MCF 10A (cell line): ENCODE measurements around the gene NELFA. TPM values are rescaled to one million over a fixed set of nuclear protein-coding genes. Genes with fewer than 3 reads are reported as not detected.

Experiments
- BruUV-seq: library from RNA; stranded (reverse); fragments of 400-500 nt; replicated peaks from 2 replicates; lab custom pipeline; 2021; lab: Mats Ljungman, UMichigan
- CTCF ChIA-PET: fragments of 300-600 bp; sonication (Branson Sonifier 250); formaldehyde crosslinking; extraction: SDS; loops from one replicate; lab custom pipeline; 2021; ENCODE audit warnings: antibody characterized with exemption, inconsistent platforms; lab: Yijun Ruan, JAX
- POLR2A ChIA-PET: fragments of 300-600, 350-650 bp; sonication (Branson Sonifier 250); formaldehyde crosslinking; extraction: SDS; loops from one replicate; lab custom pipeline; 2020; ENCODE audit warnings: antibody characterized with exemption, inconsistent platforms; lab: Yijun Ruan, JAX
- DNase-seq: peaks from one replicate; pipeline ENCODE4 v3.0.0-alpha.2; 2018; ENCODE audit not compliant: unreplicated experiment
- H3K27ac Mint-ChIP-seq: one replicate; pipeline ENCODE4 v1.8.0; 2022; ENCODE audit warnings: mild to moderate bottlenecking, low read depth, mixed read lengths; ENCODE audit not compliant: unreplicated experiment
- H3K27me3 Mint-ChIP-seq: one replicate; pipeline ENCODE4 v1.8.0; 2022; ENCODE audit warnings: mixed read lengths; ENCODE audit not compliant: insufficient read depth, unreplicated experiment
- H3K36me3 Mint-ChIP-seq: one replicate; pipeline ENCODE4 v1.8.0; 2022; ENCODE audit warnings: mild to moderate bottlenecking, moderate library complexity, mixed read lengths; ENCODE audit not compliant: insufficient read depth, unreplicated experiment
- H3K4me1 Mint-ChIP-seq: one replicate; pipeline ENCODE4 v1.8.0; 2022; ENCODE audit warnings: mixed read lengths; ENCODE audit not compliant: insufficient read depth, unreplicated experiment
- H3K4me3 Mint-ChIP-seq: one replicate; pipeline ENCODE4 v1.8.0; 2022; ENCODE audit warnings: mild to moderate bottlenecking, moderate library complexity, mixed read lengths; ENCODE audit not compliant: unreplicated experiment
- H3K9me3 Mint-ChIP-seq: one replicate; pipeline ENCODE4 v1.8.0; 2022; ENCODE audit warnings: mixed read lengths; ENCODE audit not compliant: unreplicated experiment
- CTCF ChIP-seq: fragments of 200-600 bp; IDR thresholded peaks from one replicate; pipeline ENCODE4 v1.8.0; 2022; ENCODE audit warnings: antibody characterized with exemption, mild to moderate bottlenecking; ENCODE audit not compliant: unreplicated experiment
- intact Hi-C: fragments of 100-400 bp; cut with micrococcal nuclease; formaldehyde crosslinking; loops from 2 replicates; pipeline ENCODE4 v1.14.1; 2022
- total RNA-seq: library from RNA; stranded (reverse); gene quantifications from 2 replicates; pipeline ENCODE4 v1.2.3, GENCODE V29; 2022

The NELFA gene
- total RNA-seq, 1 experiment from 2014 or later: 36.2 TPM

DNA sequence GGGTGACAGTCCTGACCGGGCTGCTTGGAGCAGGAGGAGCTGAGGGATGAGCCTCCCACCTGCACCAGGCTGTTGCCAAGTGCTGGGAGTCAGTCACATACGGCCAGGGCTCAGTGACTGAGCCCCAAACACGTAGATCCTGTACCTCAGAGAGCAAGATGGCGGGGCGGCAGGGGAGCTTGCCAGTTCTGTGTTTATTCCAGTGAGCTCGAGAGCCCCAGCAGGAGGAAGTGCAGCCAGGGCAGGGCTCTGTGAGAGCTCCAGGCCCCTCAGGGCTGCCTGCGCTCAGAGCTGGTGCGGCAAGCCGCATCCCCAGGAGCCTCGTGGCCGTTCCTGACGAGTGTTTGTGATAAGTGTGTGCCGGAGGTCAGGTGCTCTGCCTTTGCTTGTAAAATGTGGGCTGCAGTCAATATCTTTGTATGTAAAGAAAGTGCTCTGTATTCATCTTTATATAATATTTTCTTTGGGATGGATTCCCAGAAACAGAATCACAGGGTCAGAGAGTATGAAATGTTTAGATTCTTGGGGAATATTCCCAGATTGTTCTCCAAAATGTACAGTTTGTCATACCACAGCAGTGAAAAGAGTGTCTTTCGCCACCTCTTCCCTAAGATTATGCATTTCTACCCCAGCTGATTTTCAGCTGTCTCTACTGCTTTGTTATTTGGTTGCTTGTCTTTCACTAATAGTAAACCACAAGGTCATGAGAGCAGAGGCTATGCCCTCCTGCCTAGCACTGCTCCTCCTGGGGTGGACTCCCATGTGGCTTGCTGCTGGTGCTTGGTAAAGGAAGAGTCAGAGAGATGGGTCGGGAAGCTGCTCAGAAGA, 50.3 kb downstream of the NELFA start:
- ChIA-PET POLR2A (no interaction called here), CTCF (no interaction called here)
- intact Hi-C loops: no loop called here
- TF ChIP-seq CTCF: no peak
- BruUV-seq: no TSS peak
- DNase-seq: no peak
- H3K4me3 Mint-ChIP-seq: no peak overlapping the region
- H3K27ac Mint-ChIP-seq: peak overlapping the region; percentile 18
- H3K27me3 Mint-ChIP-seq: no peaks in the 10 kb centered on the region
- peaks cover 86% of the 10 kb centered on the region for H3K36me3 Mint-ChIP-seq
- no peaks in the 10 kb centered on the region for H3K4me1 Mint-ChIP-seq
- no peaks in the 10 kb centered on the region for H3K9me3 Mint-ChIP-seq

GRCh38 chr4:1956631-1957030, 52.1 kb downstream of the NELFA start:
- intact Hi-C loops: no loop called here
- Mint-ChIP-seq H3K4me3 (no peak overlapping the region), H3K36me3 (peaks cover 73% of the 10 kb centered on the region), H3K4me1 (no peaks in the 10 kb centered on the region), H3K9me3 (no peaks in the 10 kb centered on the region), H3K27me3 (no peaks in the 10 kb centered on the region), H3K27ac (no peak overlapping the region)
- POLR2A ChIA-PET: interaction anchor here (0.5 kb wide), 1 partner anchor 9 kb away, joined by 3 read pairs; no protein-coding TSS in a partner anchor
- DNase-seq: no peak
- no TSS peak for BruUV-seq
- no peak for TF ChIP-seq CTCF
- CTCF ChIA-PET: interaction anchor here (0.6 kb wide), 1 partner anchor 43 kb away, joined by 3 read pairs; no protein-coding TSS in a partner anchor

GRCh38 chr4:1953335-1953734, 55.4 kb downstream of the NELFA start:
- intact Hi-C loops: no loop called here

More at GRCh38 chr4:1953335-1953734, 55.4 kb downstream of the NELFA start:
- no peak overlapping the region for H3K27ac Mint-ChIP-seq
- H3K4me3 Mint-ChIP-seq: no peak overlapping the region
- no peak for DNase-seq
- H3K27me3 Mint-ChIP-seq: no peaks in the 10 kb centered on the region
- no TSS peak for BruUV-seq
- ChIA-PET POLR2A (interaction anchor here (0.7 kb wide), 1 partner anchor 23 kb away, joined by 3 read pairs; no protein-coding TSS in a partner anchor), CTCF (interaction anchor here (0.6 kb wide), 1 partner anchor 144 kb away, joined by 3 read pairs; no protein-coding TSS in a partner anchor)
- no peak for TF ChIP-seq CTCF
- no peaks in the 10 kb centered on the region for H3K9me3 Mint-ChIP-seq
- H3K4me1 Mint-ChIP-seq: no peaks in the 10 kb centered on the region
- H3K36me3 Mint-ChIP-seq: peaks cover 46% of the 10 kb centered on the region
